ENCODE results near the gene TOR1B.
"Not testable (repeated sequence)": the region's sequence is repeated elsewhere in the genome, so short reads cannot be mapped to it uniquely, and the experiment has no call there.

TOR1B gene, protein sequence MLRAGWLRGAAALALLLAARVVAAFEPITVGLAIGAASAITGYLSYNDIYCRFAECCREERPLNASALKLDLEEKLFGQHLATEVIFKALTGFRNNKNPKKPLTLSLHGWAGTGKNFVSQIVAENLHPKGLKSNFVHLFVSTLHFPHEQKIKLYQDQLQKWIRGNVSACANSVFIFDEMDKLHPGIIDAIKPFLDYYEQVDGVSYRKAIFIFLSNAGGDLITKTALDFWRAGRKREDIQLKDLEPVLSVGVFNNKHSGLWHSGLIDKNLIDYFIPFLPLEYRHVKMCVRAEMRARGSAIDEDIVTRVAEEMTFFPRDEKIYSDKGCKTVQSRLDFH

DNA sequence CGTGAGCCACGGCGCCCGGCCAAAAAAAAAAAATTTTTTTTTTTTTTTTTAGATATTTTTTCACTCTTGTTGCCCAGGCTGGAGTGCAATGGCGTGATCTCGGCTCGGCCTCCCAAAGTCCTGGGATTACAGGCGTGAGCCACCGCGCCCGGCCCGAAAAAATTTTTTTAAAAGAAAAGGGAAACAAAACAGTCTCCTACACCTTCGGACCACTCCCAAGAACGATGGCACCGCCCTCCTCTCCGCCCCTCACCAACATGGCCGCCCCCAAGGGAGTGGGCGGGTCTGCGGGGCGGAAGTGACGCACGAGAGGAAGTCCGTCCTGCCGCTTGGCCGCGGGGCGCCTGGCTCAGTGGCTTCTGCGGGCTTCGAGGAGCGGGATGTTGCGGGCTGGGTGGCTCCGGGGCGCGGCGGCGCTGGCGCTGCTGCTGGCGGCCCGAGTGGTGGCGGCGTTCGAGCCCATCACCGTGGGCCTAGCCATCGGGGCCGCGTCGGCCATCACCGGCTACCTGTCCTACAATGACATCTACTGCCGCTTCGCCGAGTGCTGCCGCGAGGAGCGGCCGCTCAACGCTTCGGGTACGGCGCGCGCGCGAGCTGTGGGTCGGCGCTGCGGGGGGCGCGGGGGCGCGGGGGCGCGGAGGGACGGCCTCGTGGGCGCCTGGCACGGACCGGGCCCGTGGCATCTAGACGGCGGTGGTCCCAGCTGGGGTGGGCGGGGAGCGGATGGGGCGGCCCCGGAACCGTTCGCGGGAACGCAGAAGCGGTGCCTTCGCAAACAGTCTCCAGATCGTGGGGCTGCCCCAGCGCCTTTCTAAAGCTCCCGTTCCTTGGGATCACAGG, at the start of gene TOR1B:
Gene TOR1B, plus strand, starts transcription at position 352 of the 843 bp plus-strand sequence. Its CDS starts 29 bp downstream, at position 381.
- DNase-seq (ENCODE audit: low read depth in 2 of 2), result peak; percentile 90

DNA sequence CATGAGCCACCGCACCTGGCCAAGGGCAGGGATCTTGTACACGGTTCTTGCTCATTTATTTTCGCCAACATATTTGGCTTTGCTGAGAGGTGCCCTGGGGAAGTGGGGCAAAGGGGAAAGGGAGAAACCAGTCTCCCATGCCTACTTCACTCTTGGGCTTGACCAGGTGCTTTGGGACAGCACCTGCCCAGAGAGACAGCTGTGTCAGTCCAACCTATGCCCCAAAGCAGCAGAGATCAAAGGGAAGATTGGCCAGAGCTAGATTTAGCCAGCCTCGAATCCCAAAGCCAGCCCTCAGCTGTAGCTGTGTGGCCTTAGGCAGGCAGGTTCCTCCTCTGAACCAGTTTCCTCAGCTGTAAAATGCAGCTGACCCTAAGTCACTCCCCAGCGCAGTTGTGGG, 47.8 kb upstream of the TOR1B start:
- DNase-seq (ENCODE audit: low read depth in 2 of 2), result no peak

DNA sequence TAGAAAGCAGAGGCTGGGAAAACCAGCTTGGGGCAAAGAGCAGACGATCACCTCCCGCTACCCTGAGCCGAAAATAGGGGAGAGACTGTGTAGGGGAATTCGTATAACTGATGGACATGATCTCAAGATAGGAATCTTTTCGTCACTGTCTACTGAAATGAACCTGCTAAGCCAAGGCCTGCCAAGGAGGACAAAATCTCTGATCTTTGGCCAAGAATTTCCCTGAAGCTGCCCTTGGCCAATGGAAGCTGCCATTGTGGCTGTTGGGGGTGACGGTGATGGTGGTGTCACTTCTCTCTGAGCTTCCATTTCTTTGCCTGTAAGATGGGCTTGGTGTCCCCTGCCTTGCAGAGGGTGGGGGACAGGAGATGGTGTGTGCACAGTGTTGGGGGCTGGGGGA, 46.8 kb upstream of the TOR1B start:
- DNase-seq (ENCODE audit: low read depth in 2 of 2), result no peak

DNA sequence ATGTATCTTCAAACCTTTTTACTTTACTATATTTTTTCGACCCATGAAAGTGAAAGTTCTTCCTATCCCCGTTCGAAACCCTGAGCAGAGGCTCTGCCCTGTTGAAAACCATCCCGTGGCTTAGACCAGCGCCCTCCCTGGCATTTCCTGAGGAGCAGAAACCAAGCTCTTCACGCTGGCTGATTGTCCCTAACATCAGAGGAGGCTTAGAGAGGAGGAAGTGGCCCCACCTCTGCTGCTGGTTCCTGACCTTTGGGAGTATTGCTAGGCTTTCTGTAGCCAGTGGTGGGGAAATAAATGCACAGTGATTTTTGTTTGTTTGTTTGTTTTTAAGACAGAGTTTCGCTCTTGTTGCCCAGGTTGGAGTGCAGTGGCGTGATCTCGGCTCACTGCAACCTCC, 45.9 kb upstream of the TOR1B start:
- no peak for DNase-seq (ENCODE audit: low read depth in 2 of 2)

DNA sequence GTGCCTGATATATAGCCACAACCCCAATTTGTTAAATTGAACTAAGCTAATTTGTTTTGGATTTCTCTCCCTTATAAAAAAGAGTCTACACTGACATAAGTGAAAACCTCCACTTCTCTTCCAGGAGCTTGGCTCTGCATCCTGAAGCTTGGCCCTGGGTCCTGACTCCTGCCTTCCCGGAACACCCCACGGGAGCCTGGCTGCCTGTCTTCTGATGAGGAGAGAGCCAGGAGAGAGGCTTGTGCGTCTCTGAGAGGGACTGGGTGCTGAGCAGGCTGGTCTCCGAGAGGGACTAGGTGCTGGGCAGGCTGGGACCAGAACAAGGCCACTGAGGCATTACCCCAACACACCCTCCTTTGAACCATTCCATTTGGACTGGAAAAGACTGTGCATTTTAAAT, 43.7 kb upstream of the TOR1B start:
- no peak for DNase-seq (ENCODE audit: low read depth in 2 of 2)

DNA sequence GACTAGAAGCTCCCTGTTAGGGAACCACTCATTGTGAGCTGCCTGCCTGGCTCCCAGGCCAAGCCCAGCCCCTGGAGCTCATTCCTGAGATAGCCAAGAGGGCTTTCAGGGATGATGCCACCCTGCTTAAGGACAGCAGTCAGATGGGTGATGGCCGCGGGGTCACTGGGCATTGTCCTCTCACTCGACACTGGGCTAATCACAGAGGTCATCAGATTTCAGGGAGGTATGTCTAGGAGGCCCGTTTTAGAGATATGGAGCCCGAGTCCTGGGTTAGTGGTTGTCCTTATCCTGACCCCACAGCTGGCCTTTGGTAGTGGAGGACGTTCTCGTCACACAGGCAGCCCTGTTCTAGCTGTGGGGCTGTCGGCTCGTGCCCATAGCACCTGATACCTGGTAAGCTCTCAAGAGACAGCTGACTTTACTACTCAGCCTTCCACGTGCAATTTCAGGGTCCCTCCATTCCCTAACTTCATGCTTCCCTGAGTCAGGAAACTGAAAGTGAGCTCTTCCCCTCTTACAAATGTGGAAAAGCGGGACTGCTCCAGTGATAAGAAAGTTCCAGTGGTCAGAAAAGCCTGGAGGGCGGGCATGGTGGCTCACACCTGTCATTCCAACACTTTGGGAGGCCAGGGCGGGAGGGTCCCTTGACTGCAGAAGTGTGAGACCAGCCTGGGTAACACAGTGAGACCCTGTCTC, 43.0 kb upstream of the TOR1B start:
- no peak for DNase-seq (ENCODE audit: low read depth in 2 of 2)

DNA sequence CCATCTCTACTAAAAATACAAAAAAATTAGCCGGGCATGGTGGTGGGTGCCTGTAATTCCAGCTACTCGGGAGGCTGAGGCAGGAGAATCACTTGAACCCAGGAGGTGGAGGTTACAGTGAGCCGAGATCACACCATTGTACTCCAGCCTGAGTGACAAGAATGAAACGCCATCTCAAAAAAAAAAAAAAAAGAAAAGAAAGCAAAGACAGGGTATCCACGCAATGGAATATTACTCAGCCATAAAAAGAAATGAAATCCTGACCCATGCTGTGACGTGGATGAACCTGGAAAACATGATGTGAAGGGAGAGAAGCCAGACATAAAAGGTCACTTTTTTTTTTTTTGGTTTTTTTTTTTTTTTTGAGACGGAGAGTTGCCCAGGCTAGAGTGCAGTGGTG, 42.2 kb upstream of the TOR1B start:
- DNase-seq (ENCODE audit: low read depth in 2 of 2), result not testable (repeated sequence)

DNA sequence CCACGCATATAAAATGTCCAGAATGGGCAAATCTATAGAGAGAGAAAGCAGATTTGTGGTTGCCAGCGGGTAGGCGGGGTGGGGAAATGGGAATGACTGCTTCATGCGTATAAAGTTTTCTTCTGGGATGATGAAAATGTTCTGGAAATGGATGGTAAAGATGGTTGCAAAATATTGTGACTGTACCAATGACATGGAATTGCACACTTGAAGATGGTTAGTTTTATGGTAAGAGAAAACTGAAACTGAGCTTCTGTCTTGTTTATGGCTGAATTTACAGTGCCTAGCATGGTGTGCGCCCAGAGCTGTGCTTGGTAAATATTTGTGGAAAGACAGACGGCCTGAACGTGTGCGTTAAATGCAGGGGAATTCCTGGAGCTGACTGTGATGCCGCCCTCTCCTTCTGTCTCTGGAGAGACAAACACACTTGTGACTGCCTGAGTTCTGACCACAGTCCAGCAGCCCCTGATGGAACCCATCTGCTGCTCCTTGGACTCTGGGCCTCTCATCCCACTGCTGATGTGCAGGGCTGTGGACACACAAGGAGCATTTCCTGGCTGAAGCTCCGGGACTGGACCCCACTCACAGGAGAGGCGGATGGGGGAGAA, 41.6 kb upstream of the TOR1B start:
- DNase-seq (ENCODE audit: low read depth in 2 of 2), result no peak

DNA sequence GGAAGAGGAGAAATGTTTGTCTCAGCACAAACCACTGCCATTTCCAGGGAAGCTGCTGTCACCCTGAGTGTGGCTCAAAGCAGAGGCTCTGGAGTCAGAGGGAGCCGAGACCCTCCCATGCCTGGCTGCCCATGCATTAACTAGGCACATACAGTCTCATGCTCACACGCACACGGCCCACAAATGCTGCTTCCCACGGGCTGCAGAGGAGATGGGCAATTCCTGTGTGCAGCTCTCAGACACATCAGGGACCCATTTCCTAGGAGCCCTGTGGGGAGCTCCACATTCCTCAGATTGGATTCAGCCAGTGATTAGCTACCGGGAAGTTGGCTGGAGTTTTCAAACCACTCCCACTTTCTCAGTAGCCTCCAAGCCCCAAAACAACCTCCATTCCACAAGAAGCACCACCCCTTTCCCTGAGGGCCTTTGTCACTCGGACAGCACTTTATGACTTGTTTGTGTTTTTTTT, 41.0 kb upstream of the TOR1B start:
- no peak for DNase-seq (ENCODE audit: low read depth in 2 of 2)

DNA sequence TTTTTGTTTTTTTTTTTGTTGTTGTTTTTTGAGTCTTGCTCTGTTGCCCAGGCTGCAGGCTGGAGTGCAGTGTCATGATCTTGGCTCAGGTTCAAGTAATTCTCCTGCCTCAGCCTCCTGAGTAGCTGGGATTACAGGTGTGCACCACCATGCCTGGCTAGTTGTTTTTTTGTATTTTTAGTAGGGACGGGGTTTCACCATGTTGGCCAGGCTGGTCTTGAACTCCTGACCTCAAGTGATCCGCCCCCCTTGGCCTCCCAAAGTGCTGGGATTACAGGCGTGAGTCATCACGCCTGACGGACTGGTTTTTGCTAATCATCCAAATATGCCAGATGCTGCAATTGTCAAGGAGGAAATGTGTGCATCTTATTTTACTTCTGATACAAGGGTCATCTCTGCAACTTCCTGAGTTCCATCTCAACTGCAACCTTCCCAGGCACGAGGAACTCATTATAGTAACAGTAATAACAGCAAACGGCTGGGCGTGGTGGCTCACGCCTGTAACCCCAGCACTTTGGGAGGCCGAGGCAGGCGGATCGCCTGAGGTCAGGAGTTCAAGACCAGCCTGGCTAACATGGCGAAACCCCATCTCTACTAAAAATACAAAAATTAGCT, 40.5 kb upstream of the TOR1B start:
- not testable (repeated sequence) for DNase-seq (ENCODE audit: low read depth in 2 of 2)

DNA sequence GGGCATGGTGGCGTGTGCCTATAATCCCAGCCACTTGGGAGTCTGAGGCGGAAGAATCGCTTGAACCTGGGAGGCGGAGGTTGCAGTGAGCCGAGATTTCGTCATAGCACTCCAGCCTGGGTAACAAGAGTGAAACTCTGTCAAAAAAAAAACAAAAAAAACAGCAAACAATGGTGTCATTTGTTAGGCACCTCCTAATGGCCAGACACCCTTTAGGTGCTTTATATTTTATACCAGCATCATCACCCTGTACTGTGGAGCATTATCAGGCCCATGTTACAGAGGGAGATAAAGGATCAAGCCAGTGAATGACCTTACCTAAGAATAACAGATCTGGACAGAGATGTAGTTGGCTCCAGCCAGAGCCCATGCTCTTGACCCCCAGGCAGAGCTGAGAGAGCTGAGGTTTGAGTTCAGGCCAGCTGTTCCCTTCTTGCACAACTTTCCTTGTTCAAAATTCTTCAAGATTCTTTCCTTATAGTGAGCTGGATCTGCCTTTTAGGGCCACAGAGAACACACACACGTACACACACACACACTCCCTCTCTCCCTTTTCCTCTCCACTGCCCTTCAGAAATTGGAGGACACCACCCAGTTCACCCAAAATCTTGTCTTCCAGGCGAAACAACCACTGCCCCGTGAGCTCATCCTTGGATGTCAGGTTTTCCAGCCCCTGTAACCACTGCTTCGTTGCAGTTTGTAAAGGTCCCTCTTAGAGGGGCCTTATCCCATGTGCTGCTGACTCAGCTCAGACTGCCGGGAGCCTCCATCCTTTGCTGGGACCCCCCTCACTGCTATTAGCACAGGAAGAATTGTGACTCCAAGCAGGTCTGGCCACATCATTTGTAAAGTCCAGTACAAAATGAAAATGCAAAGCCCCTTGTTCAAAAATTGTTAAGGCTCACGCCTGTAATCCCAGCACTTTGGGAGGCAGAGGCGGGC, 39.7 kb upstream of the TOR1B start:
- DNase-seq (ENCODE audit: low read depth in 2 of 2), result no peak

DNA sequence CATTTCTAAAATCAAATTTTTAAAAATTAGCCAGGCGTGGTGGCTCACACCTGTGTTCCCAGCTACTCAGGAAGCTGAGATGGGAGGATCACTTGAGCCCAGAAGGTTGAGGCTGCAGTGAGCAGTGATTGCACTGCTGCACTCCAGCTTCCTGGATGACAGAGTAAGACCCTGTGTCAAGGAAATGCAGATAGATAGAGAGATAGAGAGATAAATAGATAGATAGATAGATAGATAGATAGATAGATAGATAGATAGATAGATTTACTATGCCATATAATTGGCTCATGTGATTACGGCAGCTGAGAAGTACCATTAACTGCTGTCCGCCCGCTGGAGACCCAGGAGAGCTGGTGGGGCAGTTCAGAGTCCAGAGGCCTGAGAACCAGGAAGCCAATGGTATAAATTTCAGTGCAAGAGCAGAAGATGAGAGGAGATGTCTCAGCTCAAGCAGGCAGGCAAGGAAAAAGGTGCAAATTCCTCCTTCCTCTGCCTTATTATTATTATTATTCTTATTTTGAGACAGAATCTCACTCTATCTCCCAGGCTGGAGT, 37.1 kb upstream of the TOR1B start:
- DNase-seq (ENCODE audit: low read depth in 2 of 2), result no peak

DNA sequence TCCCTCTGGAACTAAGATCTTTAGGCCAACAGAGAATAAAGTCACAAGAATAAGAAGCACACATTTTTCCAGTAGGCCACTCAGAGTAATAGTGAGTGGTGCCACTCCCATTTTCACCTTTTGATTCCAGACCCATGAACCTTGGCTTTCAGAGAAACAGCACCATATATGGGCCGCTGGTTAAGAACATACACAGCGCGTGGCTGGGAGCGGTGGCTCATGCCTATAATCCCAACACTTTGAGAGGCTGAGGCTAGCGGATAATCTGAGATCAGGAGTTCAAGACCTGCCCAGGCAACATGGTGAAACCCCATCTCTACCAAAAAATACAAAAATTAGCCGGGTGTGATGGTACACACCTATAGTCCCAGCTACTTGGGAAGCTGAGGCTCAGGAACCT, 34.5 kb upstream of the TOR1B start:
- DNase-seq (ENCODE audit: low read depth in 2 of 2), result no peak

DNA sequence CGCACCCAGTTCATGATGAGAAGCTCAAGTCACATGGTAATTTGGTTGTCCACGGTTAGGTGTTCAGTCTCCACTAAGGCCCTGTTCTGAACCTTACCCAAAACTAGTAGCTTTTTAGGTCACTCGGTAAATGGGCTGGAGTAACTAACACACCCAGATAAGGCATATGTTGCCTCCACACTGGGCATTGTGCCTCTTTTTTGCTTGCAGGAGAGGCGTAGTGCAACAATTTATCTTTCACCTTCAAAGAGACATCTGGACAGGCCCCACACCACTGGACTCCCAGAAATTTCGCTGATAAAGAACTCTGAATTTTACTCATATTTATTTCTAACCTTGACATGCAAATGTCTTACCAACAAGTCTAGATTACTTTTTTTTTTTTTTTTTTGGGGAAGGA, 33.3 kb upstream of the TOR1B start:
- DNase-seq (ENCODE audit: low read depth in 2 of 2), result no peak

DNA sequence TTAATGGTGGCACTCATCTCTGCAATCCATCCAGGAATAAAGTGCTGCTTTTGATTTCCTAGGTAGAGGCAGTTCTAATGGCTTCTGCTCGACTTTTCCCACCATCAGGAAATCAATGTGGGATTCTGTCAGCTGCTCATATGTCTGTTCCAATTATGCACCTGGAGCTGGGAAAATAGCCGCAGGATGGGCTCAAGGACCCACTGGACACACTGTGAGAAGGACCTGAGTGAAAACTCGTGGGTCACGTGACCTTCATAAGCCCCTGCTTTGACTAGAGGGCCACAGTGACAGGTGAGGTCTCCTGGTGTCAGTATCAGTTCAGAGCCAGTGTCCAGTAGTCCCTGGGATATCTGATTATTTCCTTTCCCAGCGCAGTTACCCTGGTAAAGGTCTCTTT, 32.2 kb upstream of the TOR1B start:
- no peak for DNase-seq (ENCODE audit: low read depth in 2 of 2)

DNA sequence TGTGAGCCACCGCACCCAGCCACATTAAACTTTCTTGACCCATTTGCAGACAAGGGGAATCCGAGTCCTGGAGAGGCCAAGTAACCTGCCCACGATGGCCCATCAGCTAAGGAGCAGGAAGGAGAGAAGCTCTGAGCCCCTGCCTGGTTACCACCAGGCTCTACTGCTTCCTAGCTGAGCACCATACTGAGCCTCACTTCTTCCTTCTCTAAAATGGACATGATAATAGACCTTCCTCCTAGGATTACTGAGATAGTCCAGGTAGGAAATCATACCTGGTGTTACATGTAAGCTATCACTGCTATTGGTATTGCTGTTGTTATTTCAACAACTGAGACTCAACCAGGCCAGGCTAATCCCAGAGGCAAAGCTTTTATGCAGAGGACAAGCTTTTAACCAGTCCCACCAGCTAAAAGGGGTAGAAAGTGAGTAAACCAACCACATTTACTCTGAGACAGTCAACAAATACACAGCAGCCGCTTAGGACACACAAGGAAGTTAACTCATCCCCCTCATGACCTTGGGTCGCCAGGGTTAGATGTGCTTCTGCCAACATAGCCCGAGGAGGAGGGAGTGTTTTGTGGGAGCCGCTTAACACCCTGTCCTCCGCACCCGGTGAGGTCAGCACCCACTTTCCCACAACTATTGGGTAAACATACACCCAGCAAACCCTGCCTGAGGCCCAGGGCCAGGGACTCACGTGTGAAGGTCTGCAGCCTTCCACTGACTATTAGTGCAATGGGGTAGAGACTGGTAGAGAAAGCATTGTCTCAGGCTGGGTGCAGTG, 29.5 kb upstream of the TOR1B start:
- DNase-seq (ENCODE audit: low read depth in 2 of 2), result no peak

DNA sequence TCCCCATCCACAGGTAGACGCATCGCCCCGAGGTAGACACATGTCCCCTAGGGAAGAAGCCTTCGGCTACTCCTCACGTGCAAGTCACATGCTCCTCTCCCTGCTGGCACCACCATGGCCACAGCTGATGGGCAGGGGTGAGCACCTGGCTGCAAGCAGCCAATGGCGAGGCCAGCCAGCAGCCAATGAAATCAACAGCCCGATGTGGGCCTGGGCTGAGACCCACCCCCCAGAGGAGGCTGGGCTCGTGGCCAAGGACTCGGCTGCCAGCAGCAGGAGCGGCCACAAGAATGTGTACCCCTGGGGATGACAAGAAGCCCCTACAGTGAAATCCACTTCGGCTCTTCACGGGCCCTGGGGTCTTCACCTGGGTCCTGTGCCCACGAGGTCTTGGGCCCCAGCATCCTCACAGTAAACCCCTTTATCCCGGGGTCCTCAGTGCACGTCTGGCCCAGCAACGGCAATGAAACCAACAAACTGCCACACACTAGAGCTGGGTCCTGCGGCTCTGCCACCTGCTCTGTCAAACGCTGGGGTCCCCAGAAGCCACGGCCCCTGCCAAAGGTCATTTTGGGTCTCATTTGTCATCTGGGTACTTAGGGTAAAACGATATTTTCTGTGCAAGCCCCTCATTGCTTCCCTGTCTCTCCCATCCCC, 28.1 kb upstream of the TOR1B start:
- DNase-seq (ENCODE audit: low read depth in 2 of 2), result no peak

DNA sequence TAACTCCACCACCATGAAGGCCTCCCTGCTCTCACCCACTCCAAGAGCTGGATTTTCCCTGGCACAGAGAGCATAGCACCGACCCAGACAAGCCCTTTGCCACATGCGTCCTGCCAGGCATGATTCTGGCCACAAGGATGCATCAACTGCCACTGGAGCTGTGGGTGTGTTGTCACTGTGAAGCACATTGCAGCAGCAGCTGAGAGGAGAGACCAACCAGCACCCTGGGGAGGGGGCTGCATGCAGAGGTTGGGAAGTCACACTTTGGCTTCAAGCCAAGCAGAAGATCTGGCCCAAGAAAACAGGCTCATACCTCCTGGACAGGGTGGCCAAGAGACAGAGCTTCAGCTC, 27.6 kb upstream of the TOR1B start:
- no peak for DNase-seq (ENCODE audit: low read depth in 2 of 2)

DNA sequence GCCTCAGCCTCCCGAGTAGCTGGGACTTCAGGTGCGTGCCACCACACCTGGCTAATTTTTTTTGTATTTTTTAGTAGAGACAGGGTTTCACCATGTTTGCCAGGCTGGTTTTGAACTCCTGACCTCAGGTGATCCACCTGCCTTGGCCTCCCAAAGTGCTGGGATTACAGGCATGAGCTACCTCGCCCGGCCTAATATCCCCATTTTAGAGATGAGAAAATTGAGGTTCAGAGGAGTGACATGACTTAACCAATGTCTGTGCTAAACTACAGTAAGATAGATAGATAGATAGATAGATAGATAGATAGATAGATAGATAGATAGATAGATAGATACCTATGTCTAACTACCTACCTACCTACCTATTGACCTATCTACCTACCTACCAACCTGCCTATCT, 26.9 kb upstream of the TOR1B start:
- not testable (repeated sequence) for DNase-seq (ENCODE audit: low read depth in 2 of 2)
